ENCODE measurements around the gene SLC38A1.
A peak's percentile ranks its signal among the peaks of the same experiment; 100 is the strongest.

- TF ChIP-seq CTCF (IDR thresholded peaks at IDR 0.05) (peak; percentile 42 to 67 (median 54)), POLR2A (IDR thresholded peaks at IDR 0.05) (no peak)
Observed at GRCh38 chr12:46303039-46303666, 34.3 kb upstream of the SLC38A1 start.
